H9 (cell line): ENCODE data around the gene MYO10. TPM values are rescaled to one million over a fixed set of nuclear protein-coding genes. Genes with fewer than 3 reads are reported as not detected.

ENCODE experiments used
- DNase-seq: peaks from one replicate; pipeline ENCODE4 v3.0.0-alpha.2; 2017
- H2AFZ ChIP-seq: one replicate; pipeline ENCODE4 v1.6.1; 2013; ENCODE audit warnings: mild to moderate bottlenecking, low read length, control low read depth, moderate library complexity
- H2AK5ac ChIP-seq: 2 replicates; pipeline ENCODE4 v1.6.1; 2013; ENCODE audit warnings: low read length, control low read depth, mixed read lengths; ENCODE audit not compliant: insufficient read length
- H2BK120ac ChIP-seq: one replicate; pipeline ENCODE4 v1.6.1; 2013; ENCODE audit warnings: low read depth, mild to moderate bottlenecking, low read length, control low read depth, inconsistent platforms; ENCODE audit not compliant: poor library complexity, severe bottlenecking
- H2BK12ac ChIP-seq: 2 replicates; pipeline ENCODE4 v1.6.1; 2013; ENCODE audit warnings: low read length, control low read depth, mixed read lengths, low read depth; ENCODE audit not compliant: insufficient read length
- H2BK15ac ChIP-seq: 2 replicates; pipeline ENCODE4 v1.6.1; 2013; ENCODE audit warnings: low read depth, low read length, control low read depth
- H2BK20ac ChIP-seq: one replicate; pipeline ENCODE4 v1.6.1; 2013; ENCODE audit warnings: low read depth, mild to moderate bottlenecking, low read length, control low read depth, inconsistent platforms; ENCODE audit not compliant: poor library complexity, severe bottlenecking
- H2BK5ac ChIP-seq: 2 replicates; pipeline ENCODE4 v1.6.1; 2013; ENCODE audit warnings: low read length, control low read depth, mixed read lengths; ENCODE audit not compliant: insufficient read length
- H3K14ac ChIP-seq: 2 replicates; pipeline ENCODE4 v1.6.1; 2013; ENCODE audit warnings: low read length, control low read depth; ENCODE audit not compliant: insufficient read depth
- H3K18ac ChIP-seq: 2 replicates; pipeline ENCODE4 v1.6.1; 2013; ENCODE audit warnings: low read depth, mild to moderate bottlenecking, mixed read lengths, low read length, control low read depth; ENCODE audit not compliant: insufficient read length
- H3K23ac ChIP-seq: 2 replicates; pipeline ENCODE4 v1.6.1; 2013; ENCODE audit warnings: low read length, control low read depth, mixed read lengths, low read depth; ENCODE audit not compliant: insufficient read length
- H3K23me2 ChIP-seq: 2 replicates; pipeline ENCODE4 v1.6.1; 2013; ENCODE audit warnings: low read depth, mild to moderate bottlenecking, mixed read lengths, low read length, control low read depth; ENCODE audit not compliant: insufficient read length, poor library complexity, severe bottlenecking
- H3K27ac ChIP-seq: 2 replicates; pipeline ENCODE4 v1.5.1; 2013; ENCODE audit warnings: low read length, control low read depth, mixed read lengths, low read depth; ENCODE audit not compliant: insufficient read length
- H3K27me3 ChIP-seq: 2 replicates; pipeline ENCODE4 v1.6.1; 2013; ENCODE audit warnings: low read length, control low read depth, inconsistent platforms; ENCODE audit not compliant: insufficient read depth
- H3K4ac ChIP-seq: 2 replicates; pipeline ENCODE4 v1.6.1; 2013; ENCODE audit warnings: low read depth, mild to moderate bottlenecking, control low read depth, inconsistent platforms, low read length, moderate library complexity
- H3K4me1 ChIP-seq: 2 replicates; pipeline ENCODE4 v1.6.1; 2013; ENCODE audit warnings: low read length, control low read depth, inconsistent platforms; ENCODE audit not compliant: insufficient read depth
- H3K4me2 ChIP-seq: 2 replicates; pipeline ENCODE4 v1.6.1; 2013; ENCODE audit warnings: low read length, control low read depth, mixed read lengths; ENCODE audit not compliant: insufficient read length, insufficient read depth
- H3K56ac ChIP-seq: 2 replicates; pipeline ENCODE4 v1.6.1; 2013; ENCODE audit warnings: low read depth, mild to moderate bottlenecking, mixed read lengths, low read length, control low read depth; ENCODE audit not compliant: insufficient read length
- H3K79me1 ChIP-seq: 2 replicates; pipeline ENCODE4 v1.6.1; 2013; ENCODE audit warnings: low read depth, mild to moderate bottlenecking, moderate library complexity, low read length, control low read depth, inconsistent platforms; ENCODE audit not compliant: insufficient read depth, poor library complexity, severe bottlenecking
- H3K79me2 ChIP-seq: 2 replicates; pipeline ENCODE4 v1.6.1; 2013; ENCODE audit warnings: low read length, control low read depth, inconsistent platforms; ENCODE audit not compliant: insufficient read depth
- H3K9ac ChIP-seq: 2 replicates; pipeline ENCODE4 v1.6.1; 2013; ENCODE audit warnings: low read length, control low read depth, mixed read lengths; ENCODE audit not compliant: insufficient read length; ENCODE audit errors: extremely low read depth
- H3K9me3 ChIP-seq: one replicate; pipeline ENCODE4 v1.6.1; 2013; ENCODE audit warnings: low read depth, low read length, inconsistent platforms; ENCODE audit not compliant: control insufficient read depth
- H3T11ph ChIP-seq: one replicate; pipeline ENCODE4 v1.6.1; 2013; ENCODE audit warnings: mild to moderate bottlenecking, low read length, control low read depth, inconsistent platforms
- H4K20me1 ChIP-seq: one replicate; pipeline ENCODE4 v1.6.1; 2013; ENCODE audit not compliant: control insufficient read depth, insufficient read length, insufficient read depth
- H4K5ac ChIP-seq: 2 replicates; pipeline ENCODE4 v1.6.1; 2013; ENCODE audit warnings: low read depth, mild to moderate bottlenecking, mixed read lengths, low read length, control low read depth; ENCODE audit not compliant: insufficient read length
- H4K8ac ChIP-seq: replicated peaks from 2 replicates; pipeline ENCODE4 v1.6.1; 2013; ENCODE audit warnings: low read length, control low read depth, mixed read lengths, low read depth; ENCODE audit not compliant: insufficient read length
- H4K91ac ChIP-seq: 2 replicates; pipeline ENCODE4 v1.6.1; 2013; ENCODE audit warnings: low read depth, mild to moderate bottlenecking, moderate library complexity, mixed read lengths, low read length, control low read depth; ENCODE audit not compliant: insufficient read length
- H3K27ac Mint-ChIP-seq, 3 experiments: 2 replicates in 2 of 3; 3 replicates in 1 of 3; pipeline ENCODE4 v1.8.0; 2020 to 2021; ENCODE audit warnings: mixed read lengths in 3 of 3, mild to moderate bottlenecking in 1 of 3, moderate library complexity in 1 of 3
- H3K27me3 Mint-ChIP-seq: 2 replicates; pipeline ENCODE4 v1.8.0; 2021; ENCODE audit warnings: low read depth, mild to moderate bottlenecking, moderate library complexity, mixed read lengths
- H3K36me3 Mint-ChIP-seq, 3 experiments: 2 replicates in 2 of 3; 3 replicates in 1 of 3; pipeline ENCODE4 v1.8.0; 2020 to 2021; ENCODE audit warnings: low read depth in 3 of 3, mixed read lengths in 3 of 3; ENCODE audit not compliant: insufficient read depth in 1 of 3
- H3K4me1 Mint-ChIP-seq, 2 experiments: 2 replicates each; pipeline ENCODE4 v1.8.0; 2020; ENCODE audit warnings: mixed read lengths in 2 of 2
- H3K4me3 Mint-ChIP-seq, 2 experiments: 2 replicates in 1 of 2; 3 replicates in 1 of 2; pipeline ENCODE4 v1.8.0; 2020 to 2021; ENCODE audit warnings: mild to moderate bottlenecking in 2 of 2, mixed read lengths in 2 of 2, moderate library complexity in 1 of 2
- H3K9me3 Mint-ChIP-seq, 2 experiments: 2 replicates in 1 of 2; 3 replicates in 1 of 2; pipeline ENCODE4 v1.8.0; 2020; ENCODE audit warnings: mild to moderate bottlenecking in 2 of 2, mixed read lengths in 2 of 2, moderate library complexity in 1 of 2
- CTCF ChIP-seq: fragments of 200-600 bp; sonication (generic); conservative IDR thresholded peaks from 3 replicates; pipeline ENCODE4 v1.8.0; 2021; ENCODE audit warnings: antibody characterized with exemption, mild to moderate bottlenecking
- WGBS: extraction: QIAGEN DNeasy Blood & Tissue Kit; methylation state at CpG from one replicate; pipeline ENCODE4 v1.1.7; 2013; ENCODE audit warnings: missing lambda C conversion rate, low lambda C conversion rate, mixed read lengths; ENCODE audit not compliant: insufficient read length; ENCODE audit errors: extremely low coverage; 5-methylcytosine and 5-hydroxymethylcytosine counted together
- total RNA-seq: library from RNA; stranded (reverse); gene quantifications from 2 replicates; pipeline ENCODE4 v1.2.1, GENCODE V29; 2021

Gene MYO10
- total RNA-seq, 1 experiment from 2014 or later: 127 TPM

GRCh38 chr5:16916262-16916878, 19.7 kb downstream of the MYO10 start:
- Histone ChIP-seq H3K56ac (no peak overlapping the region), H3K9me3 (no peaks in the 10 kb centered on the region), H2BK12ac (no peak overlapping the region), H3K27ac (no peak overlapping the region), H3K23me2 (no peaks in the 10 kb centered on the region), H3K9ac (no peak overlapping the region), H3K23ac (no peak overlapping the region), H3K4me2 (no peak overlapping the region), H3K4ac (no peak overlapping the region), H3K79me1 (peaks cover 3% of the 10 kb centered on the region), H4K91ac (no peak overlapping the region), H3K18ac (no peak overlapping the region), H2AK5ac (no peak overlapping the region), H4K20me1 (no peaks in the 10 kb centered on the region), H3K14ac (no peak overlapping the region; the same call in 1 of the 2 replicates), H3T11ph (no peak overlapping the region), H3K79me2 (peaks cover 3% of the 10 kb centered on the region; the same call in 1 of the 2 replicates), H4K8ac (no peak overlapping the region), H2BK5ac (no peak overlapping the region), H2BK15ac (no peak overlapping the region), H2BK20ac (no peak overlapping the region), H2AFZ (no peak overlapping the region), H4K5ac (no peak overlapping the region), H3K4me1 (no peaks in the 10 kb centered on the region), H3K27me3 (no peaks in the 10 kb centered on the region), H2BK120ac (no peak overlapping the region)
- Mint-ChIP-seq H3K9me3 (no peaks in the 10 kb centered on the region), H3K4me3 (no peak overlapping the region), H3K27me3 (no peaks in the 10 kb centered on the region), H3K4me1 (peaks cover 4 to 16% of the 10 kb centered on the region in 2 experiments), H3K36me3 (peaks cover 3 to 6% (median 6%) of the 10 kb centered on the region in 3 experiments; a peak in 4 of 7 replicates), H3K27ac (peak overlapping the region in 2 of 3 experiments; percentile 32 to 55; a peak in 2 of 7 replicates)
- no peak for TF ChIP-seq CTCF
- WGBS: no CpG with 5 or more reads among the region's 3 CpGs
- no peak for DNase-seq
